AG09309 (cell line): ENCODE data around the gene ZGRF1.
"Not testable (repeated sequence)": the region's sequence is repeated elsewhere in the genome, so short reads cannot be mapped to it uniquely, and the experiment has no call there.

ENCODE experiments used
- DNase-seq: peaks from one replicate; pipeline ENCODE4 v3.0.0-alpha.2; 2010; ENCODE audit warnings: low read depth
- H3K4me3 ChIP-seq: 2 replicates; pipeline ENCODE4 v1.5.1; 2011; ENCODE audit warnings: mild to moderate bottlenecking, low read depth, low read length, moderate library complexity; ENCODE audit not compliant: control insufficient read depth
- TF ChIP-seq, protein P1 (sequence below): IDR thresholded peaks from 2 replicates; pipeline ENCODE4 v1.5.1; 2011; ENCODE audit warnings: mild to moderate bottlenecking, low read depth, low read length, inconsistent platforms; ENCODE audit not compliant: insufficient read depth, control insufficient read depth; ENCODE audit errors: missing control alignments

Gene ZGRF1

DNA sequence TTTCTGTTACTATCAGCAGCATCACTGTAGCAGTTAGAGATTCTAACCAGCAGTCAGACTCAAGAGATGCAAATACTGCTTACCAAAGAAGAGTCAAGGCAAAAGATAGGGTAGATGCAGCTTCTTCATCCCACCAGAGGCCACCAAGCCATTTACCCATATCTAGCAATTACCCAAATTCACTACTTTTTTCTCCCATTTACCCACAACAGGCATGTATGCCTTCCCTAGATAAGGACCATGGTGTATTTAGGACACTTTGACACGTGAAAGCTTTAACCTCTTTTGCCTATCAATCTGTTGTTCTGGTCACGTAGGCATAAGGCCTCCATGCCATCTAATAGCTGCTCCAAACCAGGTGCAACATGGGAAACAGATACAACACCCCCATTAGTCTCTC, 5.8 kb upstream of the ZGRF1 start:
- H3K4me3 ChIP-seq: no peak overlapping the region
- no peak for DNase-seq
- TF ChIP-seq, protein P1, sequence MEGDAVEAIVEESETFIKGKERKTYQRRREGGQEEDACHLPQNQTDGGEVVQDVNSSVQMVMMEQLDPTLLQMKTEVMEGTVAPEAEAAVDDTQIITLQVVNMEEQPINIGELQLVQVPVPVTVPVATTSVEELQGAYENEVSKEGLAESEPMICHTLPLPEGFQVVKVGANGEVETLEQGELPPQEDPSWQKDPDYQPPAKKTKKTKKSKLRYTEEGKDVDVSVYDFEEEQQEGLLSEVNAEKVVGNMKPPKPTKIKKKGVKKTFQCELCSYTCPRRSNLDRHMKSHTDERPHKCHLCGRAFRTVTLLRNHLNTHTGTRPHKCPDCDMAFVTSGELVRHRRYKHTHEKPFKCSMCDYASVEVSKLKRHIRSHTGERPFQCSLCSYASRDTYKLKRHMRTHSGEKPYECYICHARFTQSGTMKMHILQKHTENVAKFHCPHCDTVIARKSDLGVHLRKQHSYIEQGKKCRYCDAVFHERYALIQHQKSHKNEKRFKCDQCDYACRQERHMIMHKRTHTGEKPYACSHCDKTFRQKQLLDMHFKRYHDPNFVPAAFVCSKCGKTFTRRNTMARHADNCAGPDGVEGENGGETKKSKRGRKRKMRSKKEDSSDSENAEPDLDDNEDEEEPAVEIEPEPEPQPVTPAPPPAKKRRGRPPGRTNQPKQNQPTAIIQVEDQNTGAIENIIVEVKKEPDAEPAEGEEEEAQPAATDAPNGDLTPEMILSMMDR: no peak

- no peak for DNase-seq
- TF ChIP-seq, protein P1: no peak
- peak overlapping the region; percentile 90 for H3K4me3 ChIP-seq
Measured at GRCh38 chr4:112637552-112637866, 800 bp upstream of the ZGRF1 start.

- H3K4me3 ChIP-seq: no peak overlapping the region
- TF ChIP-seq, protein P1: peak; percentile 47
- DNase-seq: no peak
Measured at GRCh38 chr4:112633477-112634235, 3.1 kb downstream of the ZGRF1 start.

DNA sequence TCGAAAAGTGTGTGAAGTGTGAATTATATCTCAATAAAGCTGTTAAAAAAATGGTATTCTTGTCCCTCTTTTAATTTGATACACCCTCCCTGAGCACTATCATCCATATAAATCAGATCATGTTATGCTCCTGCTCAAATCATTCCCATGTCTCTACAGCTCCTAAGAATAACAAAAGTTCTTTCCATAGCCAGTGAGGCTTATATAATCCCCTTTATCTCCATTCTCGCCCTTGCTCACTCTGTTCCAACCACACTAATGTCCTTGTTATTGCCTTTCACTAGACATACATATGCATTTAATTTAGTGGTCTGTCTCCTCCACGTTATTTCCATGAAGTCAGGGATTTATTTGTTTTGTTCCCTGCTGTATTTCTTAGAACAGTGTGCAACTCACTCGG, 10.5 kb downstream of the ZGRF1 start:
- no peak for DNase-seq

DNA sequence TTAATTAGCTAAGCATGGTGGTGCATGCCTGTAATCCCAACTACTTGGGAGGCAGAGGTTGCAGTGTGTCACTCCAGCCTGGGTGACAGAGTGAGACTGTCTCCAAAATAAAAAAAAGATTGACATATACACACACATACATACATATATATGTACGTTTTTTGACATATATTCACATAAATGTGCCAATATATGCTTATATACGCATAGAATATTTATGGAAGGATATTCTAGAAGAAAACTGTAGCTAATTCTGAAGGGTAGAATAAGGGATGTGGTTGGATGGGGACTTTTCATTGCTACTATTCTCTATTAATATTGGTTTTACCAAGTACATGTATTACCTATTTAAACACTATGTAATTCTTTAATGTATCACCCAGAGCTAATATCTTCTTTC, 19.7 kb downstream of the ZGRF1 start:
- H3K4me3 ChIP-seq: no peak overlapping the region
- TF ChIP-seq, protein P1: no peak

More for the DNA sequence above, 10.5 kb downstream of the ZGRF1 start:
- no peak overlapping the region for H3K4me3 ChIP-seq
- TF ChIP-seq, protein P1: no peak

GRCh38 chr4:112612814-112613213, 23.9 kb downstream of the ZGRF1 start:
- DNase-seq, H3K4me3 ChIP-seq: not testable (repeated sequence)

More for the DNA sequence above, 19.7 kb downstream of the ZGRF1 start:
- no peak for DNase-seq

- no peak overlapping the region for H3K4me3 ChIP-seq
- TF ChIP-seq, protein P1: peak; percentile 72
- DNase-seq: peak; percentile 25
Measured at GRCh38 chr4:112604589-112604988, 32.1 kb downstream of the ZGRF1 start.
